Stimulated activated CD4-positive, alpha-beta T cell treated with anti-CD3 and anti-CD28 coated beads, Interleukin-1b, Interleukin-23, amount 100 ng/mL, for 24 hours (primary cell): ENCODE measurements around the gene LPGAT1.
"Not testable (repeated sequence)": the region's sequence is repeated elsewhere in the genome, so short reads cannot be mapped to it uniquely, and the experiment has no call there.

ENCODE experiments used
- DNase-seq, 4 experiments: peaks; one replicate each; pipeline ENCODE4 v3.0.0-alpha.2; 2020; ENCODE audit warnings: low read depth in 4 of 4, low spot score in 1 of 4

LPGAT1 gene, protein sequence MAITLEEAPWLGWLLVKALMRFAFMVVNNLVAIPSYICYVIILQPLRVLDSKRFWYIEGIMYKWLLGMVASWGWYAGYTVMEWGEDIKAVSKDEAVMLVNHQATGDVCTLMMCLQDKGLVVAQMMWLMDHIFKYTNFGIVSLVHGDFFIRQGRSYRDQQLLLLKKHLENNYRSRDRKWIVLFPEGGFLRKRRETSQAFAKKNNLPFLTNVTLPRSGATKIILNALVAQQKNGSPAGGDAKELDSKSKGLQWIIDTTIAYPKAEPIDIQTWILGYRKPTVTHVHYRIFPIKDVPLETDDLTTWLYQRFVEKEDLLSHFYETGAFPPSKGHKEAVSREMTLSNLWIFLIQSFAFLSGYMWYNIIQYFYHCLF

DNA sequence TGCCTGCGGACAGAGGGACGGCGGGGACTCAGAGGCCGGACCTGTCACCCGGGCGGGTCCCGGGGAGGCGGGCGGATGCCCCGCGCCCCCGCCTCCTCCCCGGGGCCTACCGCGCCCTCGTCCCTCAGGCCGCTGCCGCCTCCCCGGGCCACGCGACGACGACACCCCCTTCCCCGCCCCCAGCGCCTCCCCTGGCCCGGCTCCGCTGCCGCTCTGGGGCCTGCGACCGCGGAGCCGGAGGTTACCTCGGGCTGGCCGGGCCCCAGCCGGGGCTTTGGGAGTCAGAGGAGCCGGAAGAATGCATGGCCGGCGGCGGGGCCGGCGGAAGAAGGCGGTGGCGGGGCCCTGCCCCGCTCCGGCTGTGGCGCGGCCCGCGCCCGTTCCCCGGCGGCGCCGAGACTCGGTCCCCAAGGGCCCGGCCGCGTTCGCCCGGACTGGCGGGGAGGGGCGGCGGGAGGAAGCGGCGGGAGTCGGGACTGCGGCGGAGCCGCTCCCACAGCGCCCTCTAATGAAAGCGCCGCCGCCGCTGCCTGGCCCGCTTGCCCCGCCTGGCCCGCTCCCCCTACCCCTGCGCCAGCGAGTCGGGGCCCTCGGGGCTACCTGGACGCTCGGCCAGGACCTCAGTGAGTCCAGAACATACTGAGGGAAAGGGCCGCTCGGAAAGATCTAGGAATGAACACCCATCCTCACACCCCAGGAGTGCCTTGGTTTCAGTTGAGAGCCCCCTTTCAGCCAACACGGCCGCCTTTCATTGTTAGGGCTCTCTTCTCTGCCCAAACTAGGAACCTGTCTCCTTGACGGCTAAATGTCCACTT, at the start of gene LPGAT1:
TSS of gene LPGAT1 (minus strand) at position 436 of the 815 bp plus-strand sequence. CDS start 1,467 bp downstream, outside the sequence.
- peak; percentile 45 to 67 (median 54) for DNase-seq

DNA sequence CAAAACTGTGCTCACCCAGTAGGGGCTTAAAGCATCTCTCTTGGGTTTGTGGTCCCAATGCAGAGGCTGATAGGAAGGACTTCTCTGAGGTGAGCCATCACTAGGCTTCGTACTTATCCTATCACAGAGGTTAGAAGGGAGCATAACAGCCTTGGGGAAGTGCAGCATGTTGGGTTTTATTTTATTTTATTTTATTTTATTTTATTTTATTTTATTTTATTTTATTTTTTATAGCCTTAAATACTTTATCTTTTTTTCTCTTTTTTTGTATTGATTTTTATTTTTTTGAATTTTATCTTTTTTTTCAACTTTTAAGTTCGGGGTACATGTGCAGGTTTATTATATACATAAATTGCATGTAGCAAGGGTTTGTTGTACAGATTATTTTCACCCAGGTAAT, 48.9 kb upstream of the LPGAT1 start:
- DNase-seq, result no peak

DNA sequence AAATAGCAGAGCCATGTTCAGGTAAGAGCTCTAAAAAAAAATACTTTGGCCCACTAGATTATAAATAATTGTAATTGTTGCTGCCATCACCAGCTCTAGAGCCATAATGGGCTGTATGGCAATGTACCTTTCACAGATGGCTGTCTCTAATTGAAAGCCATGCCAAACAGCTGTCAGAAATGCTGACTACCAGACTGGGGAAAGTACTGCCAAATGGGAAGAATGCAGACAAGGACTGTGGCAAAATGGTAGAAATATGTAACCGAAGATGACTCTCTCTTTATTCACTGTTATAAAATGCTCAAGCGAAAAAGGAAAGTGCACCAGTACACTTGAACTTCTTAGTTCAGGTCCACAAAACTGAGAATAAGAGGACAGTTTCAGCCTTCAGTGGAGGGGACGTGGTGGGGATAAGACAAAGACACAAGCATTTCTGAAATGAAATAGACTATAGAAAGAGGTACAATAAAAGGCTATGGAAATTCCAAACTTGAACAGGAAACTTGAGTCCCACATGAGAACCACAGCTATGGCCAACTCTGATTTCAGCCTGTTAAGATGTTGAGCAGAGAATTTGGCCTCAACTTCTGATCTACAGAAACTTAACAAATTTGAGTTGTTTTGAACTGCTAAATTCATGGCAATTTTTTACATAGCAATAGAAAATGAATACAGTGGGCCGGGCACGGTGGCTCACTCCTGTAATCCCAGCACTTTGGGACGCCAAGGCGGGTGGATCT, 46.5 kb upstream of the LPGAT1 start:
- no peak for DNase-seq

DNA sequence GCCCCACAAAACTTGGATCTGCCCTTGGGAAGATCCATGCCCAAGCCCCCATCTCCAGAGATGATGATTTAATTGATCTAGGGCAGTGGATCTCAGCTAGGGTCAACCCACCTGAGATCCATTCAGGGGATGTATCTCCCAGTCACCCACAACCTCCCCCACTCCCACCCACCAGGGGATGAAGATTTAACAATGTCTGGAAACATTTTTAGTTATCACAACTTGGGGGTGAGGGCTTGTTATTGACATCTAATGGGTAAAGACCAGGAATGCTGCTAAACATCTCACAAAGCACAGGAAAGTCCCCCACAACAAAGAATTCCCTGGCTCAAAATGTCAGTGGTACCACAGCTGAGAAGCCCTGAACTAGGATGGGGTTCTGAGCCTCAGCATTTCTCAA, 45.0 kb upstream of the LPGAT1 start:
- DNase-seq, result no peak

DNA sequence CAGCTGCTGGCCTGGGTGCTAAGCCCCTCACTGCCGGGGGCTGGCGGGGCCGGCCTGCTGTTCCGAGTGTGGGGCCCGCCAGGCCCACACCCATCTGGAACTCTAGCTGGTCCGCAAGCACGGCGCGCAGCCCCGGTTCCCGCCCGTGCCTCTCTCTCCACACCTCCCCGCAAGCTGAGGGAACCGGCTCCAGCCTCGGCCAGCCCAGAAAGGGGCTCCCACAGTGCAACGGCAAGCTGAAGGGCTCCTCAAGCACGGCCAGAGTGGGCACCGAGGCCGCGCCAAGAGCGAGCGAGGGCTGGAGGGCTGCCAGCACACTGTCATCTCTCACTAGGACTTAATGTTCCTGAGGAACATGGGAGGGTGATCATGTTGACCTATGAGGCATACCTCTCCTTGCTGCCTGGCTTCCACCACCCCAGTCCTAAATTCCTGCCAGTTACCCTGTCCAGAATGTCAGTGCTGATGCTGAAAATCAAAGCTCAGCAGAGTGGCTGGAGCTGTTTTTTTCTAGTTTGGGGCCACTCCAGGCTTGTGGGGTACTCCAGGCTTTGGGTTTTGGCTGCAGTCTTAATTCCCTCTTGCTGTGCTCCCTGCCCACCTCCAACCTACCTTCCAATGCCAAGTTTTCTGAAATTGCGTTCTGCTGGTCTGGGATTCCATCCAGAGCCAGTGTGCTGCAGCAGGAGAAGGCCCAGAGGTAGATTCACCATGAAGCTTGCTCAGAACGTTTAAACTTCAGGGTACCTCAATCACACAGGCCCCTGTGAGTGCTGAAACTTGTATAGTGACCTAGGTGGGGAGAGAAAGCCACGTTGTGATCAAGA, 44.2 kb upstream of the LPGAT1 start:
- DNase-seq, result no peak

DNA sequence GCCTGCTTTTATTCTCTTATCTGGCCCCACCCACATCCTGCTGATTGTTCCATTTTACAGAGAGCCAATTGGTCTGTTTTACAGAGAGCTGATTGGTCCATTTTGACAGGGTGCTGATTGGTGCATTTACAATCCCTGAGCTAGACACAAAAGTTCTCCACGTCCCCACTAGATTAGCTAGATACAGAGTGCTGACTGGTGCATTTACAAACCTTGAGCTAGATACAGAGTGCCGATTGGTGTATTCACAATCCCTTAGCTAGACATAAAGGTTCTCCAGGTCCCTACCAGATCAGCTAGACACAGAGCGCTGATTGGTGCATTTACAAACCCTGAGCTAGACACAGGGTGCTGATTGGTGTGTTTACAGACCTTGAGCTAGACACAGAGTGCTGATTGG, 43.2 kb upstream of the LPGAT1 start:
- DNase-seq, result not testable (repeated sequence)

DNA sequence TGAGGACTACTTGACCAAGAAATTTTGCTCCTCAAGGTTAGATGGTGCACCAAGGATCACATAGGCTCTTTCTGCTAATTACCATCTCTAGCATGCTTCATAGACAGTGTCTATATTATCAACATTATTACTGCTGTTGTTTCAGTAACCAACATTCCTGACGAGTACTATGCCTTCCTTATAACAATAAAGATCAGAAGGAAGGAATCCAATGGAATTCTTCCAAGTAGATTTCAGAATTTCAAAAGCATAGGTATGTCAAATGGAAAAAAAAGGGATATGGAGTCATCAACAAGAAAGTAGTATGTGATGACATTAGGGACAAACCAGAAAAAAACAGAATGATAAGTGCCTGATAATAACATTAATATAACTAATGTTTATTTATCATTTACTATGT, 39.6 kb upstream of the LPGAT1 start:
- DNase-seq, result no peak

DNA sequence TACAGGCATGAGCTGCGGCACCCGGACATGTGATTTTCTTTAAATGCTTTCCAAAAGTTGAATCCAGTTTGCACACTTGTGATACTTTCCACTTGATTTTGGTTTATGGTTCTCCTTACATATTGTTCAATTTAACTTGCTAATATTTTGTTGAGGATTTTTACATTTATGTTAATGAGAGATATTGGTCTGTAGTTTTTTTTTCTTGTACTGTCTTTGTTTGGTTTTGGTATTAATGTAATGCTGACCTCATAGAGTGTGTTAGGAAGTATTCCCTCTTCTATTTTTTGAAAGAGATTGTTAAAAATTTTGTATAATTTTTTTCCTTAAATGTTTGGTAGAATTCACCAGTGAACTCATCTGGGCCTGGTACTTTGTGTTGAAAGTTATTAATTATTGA, 34.6 kb upstream of the LPGAT1 start:
- DNase-seq, result no peak

DNA sequence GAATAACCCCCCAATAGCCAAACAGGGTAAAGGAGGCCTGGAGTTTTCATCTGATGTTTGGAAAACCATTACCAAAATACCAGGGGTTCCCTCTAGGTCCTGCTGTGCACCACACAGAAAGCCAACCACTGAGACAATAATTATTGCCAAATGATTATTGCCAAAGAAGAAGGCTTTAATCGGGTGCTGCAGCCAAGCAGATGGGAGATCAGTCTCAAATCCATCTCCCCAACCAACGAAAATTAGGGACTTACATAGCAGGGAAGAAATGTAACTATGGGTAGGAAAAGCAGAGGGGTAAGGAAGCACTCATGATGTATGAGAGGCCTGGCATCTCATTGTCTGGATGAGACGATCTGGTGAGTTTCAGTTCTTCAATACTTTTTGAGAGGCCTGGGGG, 28.8 kb upstream of the LPGAT1 start:
- no peak for DNase-seq

DNA sequence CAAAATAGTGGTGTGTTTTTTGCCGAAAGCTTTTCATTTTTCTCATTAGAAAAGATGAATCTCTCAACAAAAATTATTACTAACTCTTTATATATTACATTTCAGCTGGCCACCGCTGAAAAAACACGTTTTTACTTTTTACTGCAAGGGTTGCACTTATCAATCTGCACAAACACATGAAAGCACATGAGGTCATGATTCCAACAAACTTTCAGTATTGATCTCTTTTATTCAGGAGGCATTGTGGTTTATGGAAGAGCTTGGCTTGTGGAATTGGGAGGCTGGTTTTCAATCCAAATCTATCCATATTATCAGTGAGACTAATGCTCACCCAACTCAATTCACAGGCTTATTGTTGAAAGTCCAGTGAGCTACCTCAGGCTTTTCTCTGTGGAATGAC, 20.6 kb upstream of the LPGAT1 start:
- no peak for DNase-seq

DNA sequence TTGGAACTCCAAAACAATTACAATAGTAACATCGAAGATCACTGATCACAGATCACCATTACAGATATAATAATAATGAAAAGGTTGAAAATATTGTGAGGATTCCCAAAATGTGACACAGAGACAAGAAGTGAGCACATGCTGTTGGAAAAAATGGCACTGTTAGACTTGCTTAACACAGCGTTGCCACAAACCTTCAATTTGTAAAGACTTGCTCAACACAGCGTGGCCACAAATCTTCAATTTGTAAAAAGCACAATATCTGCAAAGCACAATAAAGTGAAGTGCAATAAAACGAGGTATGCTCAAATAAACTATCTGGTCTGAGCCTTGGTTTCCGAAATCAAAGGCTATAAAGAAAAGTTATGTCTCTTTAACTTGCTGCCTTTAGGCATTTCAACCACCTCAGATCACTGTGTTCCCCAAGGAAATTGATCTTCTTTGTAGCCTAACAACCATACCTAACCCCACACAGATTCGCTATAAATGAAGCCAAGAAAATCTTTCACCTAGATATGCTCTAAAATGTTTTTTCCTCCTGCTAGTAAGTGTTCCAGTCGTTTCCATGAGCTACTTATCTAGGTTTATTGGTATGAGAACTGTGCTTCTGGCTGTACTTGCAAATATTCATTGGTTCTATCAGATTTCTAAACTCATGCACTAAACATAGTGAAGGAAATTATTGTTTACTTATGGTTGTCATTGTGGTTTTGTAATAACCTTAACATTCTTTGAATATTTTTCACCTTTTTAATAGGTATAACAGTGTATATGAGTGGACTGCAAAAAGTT, 13.1 kb upstream of the LPGAT1 start:
- no peak for DNase-seq

DNA sequence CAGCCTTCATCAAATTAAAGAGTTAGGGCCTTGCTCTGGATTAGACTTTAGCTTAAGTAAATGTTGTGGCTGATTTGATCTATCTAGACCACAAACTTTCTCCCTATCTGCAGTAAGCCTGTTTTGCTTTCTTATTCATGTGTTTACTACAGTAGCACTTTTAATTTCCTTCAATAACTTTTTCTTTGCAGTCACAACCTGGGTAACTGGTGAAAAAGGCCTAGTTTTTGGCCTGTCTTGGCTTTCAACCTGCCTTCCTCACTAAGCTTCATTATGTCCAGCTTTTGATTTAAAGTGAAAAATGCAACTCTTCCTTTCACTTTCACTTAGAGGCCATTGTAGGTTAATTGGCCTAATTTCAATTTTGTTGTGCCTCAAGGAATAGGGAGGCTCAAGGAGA, 12.5 kb upstream of the LPGAT1 start:
- DNase-seq, result no peak

DNA sequence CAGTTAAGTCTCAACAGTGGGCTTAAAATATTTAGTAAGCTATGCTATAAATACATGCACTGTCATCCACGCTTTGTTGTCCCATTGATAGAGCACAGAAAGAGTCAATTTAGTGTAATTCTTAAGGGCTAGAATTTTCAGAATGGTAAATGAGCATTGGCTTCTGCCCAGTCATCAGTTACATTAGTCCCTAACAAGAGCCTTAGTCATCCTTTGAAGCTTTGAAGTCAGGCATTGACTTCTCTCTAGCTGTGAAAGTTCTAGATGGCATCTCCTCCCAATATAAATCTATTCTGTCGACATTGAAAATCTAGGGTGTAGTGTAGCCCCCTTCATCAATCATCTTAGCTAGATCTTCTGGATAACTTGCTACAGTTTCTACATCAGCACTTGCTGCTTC, 12.0 kb upstream of the LPGAT1 start:
- no peak for DNase-seq

DNA sequence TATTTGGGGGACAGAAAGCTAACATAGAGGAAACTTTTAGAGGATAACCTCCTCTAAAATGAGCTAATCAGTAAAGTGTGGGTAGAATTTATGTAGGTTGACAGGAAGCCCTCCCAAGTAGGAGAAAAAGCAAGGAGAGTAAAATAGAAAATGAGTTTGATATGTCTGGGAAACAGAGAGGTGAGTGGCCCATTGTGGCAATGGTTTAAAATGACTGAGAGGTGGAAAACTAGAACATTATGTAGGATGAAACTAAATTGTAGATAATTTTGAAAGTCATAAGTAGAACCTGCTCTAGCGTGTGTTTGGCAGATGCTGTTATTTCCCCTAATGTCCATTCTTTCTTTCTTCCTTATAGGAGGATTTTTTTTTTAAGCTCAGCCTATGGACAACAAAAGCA, 8.5 kb upstream of the LPGAT1 start:
- DNase-seq, result no peak

DNA sequence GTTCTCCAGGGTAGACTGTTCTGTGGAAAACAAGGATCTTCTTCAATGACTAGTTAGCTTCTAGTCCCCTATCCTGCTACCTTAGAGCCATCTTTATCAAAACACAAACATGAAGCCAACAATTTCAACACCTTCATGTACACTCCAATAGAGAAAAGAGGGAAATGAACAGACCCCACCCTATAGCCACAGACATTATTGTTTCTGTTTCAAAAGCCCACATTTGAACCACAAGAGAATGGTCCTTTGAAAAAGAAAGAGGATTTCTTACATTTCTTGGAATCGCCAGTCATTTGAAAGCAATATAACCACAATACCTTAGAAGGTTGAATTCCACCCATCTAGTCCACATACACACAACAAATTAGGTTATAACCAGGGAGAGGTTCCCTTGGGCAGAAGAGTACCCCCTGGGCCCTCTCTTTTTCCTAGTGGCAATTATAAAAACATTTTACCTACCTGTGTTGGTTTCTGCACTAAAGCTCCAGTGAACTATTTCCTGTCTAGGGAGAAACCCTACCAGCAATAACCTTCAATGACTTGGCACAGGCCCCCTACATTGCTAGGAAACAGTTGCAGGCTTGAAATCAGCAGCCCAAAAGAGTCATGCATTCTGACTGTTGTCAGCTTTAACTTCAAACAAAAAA, 2.7 kb upstream of the LPGAT1 start:
- DNase-seq, result no peak

DNA sequence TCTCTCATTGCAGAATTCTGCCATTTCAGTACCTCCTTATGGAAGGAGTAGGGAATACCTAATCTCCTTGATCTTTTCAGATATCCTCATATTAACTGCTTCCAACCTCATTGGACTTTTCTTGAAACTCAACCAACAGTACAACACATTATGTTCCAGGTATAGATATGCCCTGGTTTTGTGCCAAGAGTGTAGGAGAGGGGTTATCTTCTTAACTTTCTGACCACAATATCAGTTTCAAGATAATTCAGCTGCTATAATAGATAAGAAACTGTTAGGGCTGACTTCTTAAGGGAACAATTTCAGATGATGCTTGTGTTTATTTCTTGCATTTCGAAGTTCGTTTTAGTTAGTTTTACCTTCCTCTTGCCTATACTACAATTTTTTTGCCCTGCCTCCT, 2.1 kb upstream of the LPGAT1 start:
- DNase-seq, result no peak

DNA sequence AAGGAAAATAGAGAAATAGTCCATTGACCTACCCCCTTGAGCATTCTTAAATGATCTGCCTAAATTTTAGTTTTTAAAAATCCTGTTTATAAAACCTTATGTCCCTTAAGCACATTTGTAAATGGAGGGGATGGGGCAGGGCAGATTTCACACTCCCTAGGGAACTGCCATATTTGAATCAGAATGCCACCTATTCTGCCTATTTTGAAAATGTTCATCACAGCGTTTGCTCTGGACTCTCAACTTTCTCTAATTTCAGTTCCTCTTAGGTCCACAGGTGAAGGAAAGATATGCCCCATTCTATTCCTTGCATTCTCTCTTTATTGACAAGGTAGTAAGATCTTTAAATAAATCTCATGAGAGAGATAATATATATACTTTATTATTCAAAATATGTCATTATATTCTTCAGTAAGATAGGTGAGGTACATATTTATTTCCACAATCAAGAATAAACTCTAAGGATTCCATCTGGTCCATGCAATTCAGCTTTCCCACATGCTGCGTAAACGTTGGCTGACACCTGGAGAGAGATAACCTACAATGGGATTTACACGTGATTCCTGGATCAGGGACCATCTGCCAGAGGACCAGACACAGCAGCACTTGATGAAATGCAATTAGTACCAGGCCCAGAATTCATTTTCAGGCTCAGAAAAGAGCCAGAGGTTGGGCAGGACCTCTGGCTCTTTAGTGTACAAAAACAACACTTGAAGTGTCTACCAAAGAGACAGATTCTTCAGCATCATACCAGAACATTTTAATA, 1.2 kb upstream of the LPGAT1 start:
- no peak for DNase-seq

DNA sequence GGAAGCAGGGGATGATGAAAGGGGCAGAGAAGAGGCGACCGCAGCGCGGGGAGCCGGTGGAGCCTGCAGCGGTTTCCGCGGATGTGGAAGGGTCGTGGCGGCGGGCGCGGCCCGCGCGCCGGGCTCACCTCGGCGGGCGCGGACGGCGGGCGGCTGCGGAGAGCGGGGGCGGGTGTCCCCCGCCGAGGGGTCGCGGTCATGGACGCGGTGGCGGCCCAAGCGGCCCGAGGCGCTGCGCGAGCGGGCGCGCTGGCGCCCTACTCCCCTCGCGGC, 572 bp downstream of the LPGAT1 start:
- DNase-seq, result peak in 1 of 4 experiments; percentile 14
